Caco-2 (cell line): Measurements from ENCODE around the gene TSC22D1. TPM values are rescaled to one million over a fixed set of nuclear protein-coding genes. Genes with fewer than 3 reads are reported as not detected.

Experiments used
- BruUV-seq: library from RNA; stranded (reverse); fragments of 400-500 nt; replicated peaks from 2 replicates; lab custom pipeline; 2021; lab: Mats Ljungman, UMichigan
- CTCF ChIA-PET: fragments of 300-600 bp; sonication (Branson Sonifier 250); formaldehyde crosslinking; loops from one replicate; lab custom pipeline; 2022; ENCODE audit warnings: antibody characterized with exemption; lab: Charles Lee
- POLR2A ChIA-PET: fragments of 300-600 bp; sonication (Branson Sonifier 250); formaldehyde crosslinking; loops from one replicate; lab custom pipeline; 2022; ENCODE audit warnings: antibody characterized with exemption; lab: Charles Lee
- DNase-seq, 2 experiments: peaks; one replicate each; pipeline versions ENCODE4 v3.0.0 to v3.0.0-alpha.2; 2020 to 2022
- H3K27me3 ChIP-seq: replicated peaks from 2 replicates; pipeline ENCODE4 v1.6.0; 2011; ENCODE audit warnings: low read length; ENCODE audit not compliant: control insufficient read depth, insufficient read depth
- H3K36me3 ChIP-seq: 2 replicates; pipeline ENCODE4 v1.5.1; 2011; ENCODE audit warnings: low read length; ENCODE audit not compliant: control insufficient read depth, insufficient read depth
- H3K4me1 ChIP-seq: fragments of 250-450 bp; sonication (Bioruptor Pico); 2 replicates; pipeline ENCODE4 v1.5.1; 2020; ENCODE audit warnings: mild to moderate bottlenecking
- H3K4me3 ChIP-seq: 2 replicates; pipeline ENCODE4 v1.5.1; 2011; ENCODE audit warnings: low read depth, mild to moderate bottlenecking, control low read depth, low read length
- H3K9me3 ChIP-seq: fragments of 250-450 bp; sonication (Bioruptor Pico); 2 replicates; pipeline ENCODE4 v1.5.1; 2020; ENCODE audit warnings: mild to moderate bottlenecking, moderate library complexity
- H3K27ac Mint-ChIP-seq: one replicate; pipeline ENCODE4 v1.8.0; 2022; ENCODE audit warnings: mixed read lengths; ENCODE audit not compliant: unreplicated experiment
- H3K27me3 Mint-ChIP-seq: one replicate; pipeline ENCODE4 v1.8.0; 2022; ENCODE audit warnings: mixed read lengths; ENCODE audit not compliant: insufficient read depth, unreplicated experiment
- H3K36me3 Mint-ChIP-seq: one replicate; pipeline ENCODE4 v1.8.0; 2022; ENCODE audit warnings: mild to moderate bottlenecking, mixed read lengths; ENCODE audit not compliant: insufficient read depth, unreplicated experiment
- H3K4me1 Mint-ChIP-seq: one replicate; pipeline ENCODE4 v1.8.0; 2022; ENCODE audit warnings: low read depth, mixed read lengths; ENCODE audit not compliant: unreplicated experiment
- H3K4me3 Mint-ChIP-seq: one replicate; pipeline ENCODE4 v1.8.0; 2022; ENCODE audit warnings: mild to moderate bottlenecking, moderate library complexity, mixed read lengths; ENCODE audit not compliant: unreplicated experiment
- H3K9me3 Mint-ChIP-seq: one replicate; pipeline ENCODE4 v1.8.0; 2022; ENCODE audit warnings: mixed read lengths; ENCODE audit not compliant: unreplicated experiment
- CTCF ChIP-seq, 2 experiments: fragments of 200-600 bp in 1 of 2; IDR thresholded peaks; 1 replicate in 1 of 2; 2 replicates in 1 of 2; pipeline versions ENCODE4 v1.5.1 to v1.8.0; 2011 to 2022; ENCODE audit warnings: antibody characterized with exemption in 1 of 2, control low read depth in 1 of 2, inconsistent platforms in 1 of 2, low read depth in 1 of 2, low read length in 1 of 2, mild to moderate bottlenecking in 1 of 2, moderate library complexity in 1 of 2; ENCODE audit not compliant: insufficient read depth in 1 of 2, severe bottlenecking in 1 of 2, unreplicated experiment in 1 of 2
- intact Hi-C: fragments of 100-400 bp; cut with micrococcal nuclease; formaldehyde crosslinking; loops from one replicate; pipeline ENCODE4 v1.10.0; 2022; ENCODE audit not compliant: unreplicated experiment
- total RNA-seq: library from RNA; stranded (reverse); gene quantifications from 2 replicates; pipeline ENCODE4 v1.2.3, GENCODE V29; 2022

TSC22D1 gene
- total RNA-seq, 1 experiment from 2014 or later, result 159 TPM

GRCh38 chr13:44437356-44438233, 138.5 kb downstream of the TSC22D1 start:
- Mint-ChIP-seq H3K9me3 (no peaks in the 10 kb centered on the region), H3K4me1 (peaks cover 27% of the 10 kb centered on the region), H3K27ac (peak overlapping the region; percentile 98), H3K4me3 (peak overlapping the region; percentile 93), H3K36me3 (peaks cover 46% of the 10 kb centered on the region), H3K27me3 (no peaks in the 10 kb centered on the region)
- H3K27me3 ChIP-seq, result no peaks in the 10 kb centered on the region
- no peaks in the 10 kb centered on the region for H3K9me3 ChIP-seq
- peak; percentile 34 to 72 for TF ChIP-seq CTCF (IDR thresholded peaks at IDR 0.05; ENCODE audit: insufficient read depth in 1 of 2, low read depth in 1 of 2, low read length in 1 of 2, severe bottlenecking in 1 of 2, unreplicated experiment in 1 of 2)
- DNase-seq, result no peak
- CTCF ChIA-PET, result interaction anchor here (0.6 to 1.9 kb wide), 12 partner anchors 34 to 535 kb away, joined by 3 to 9 read pairs (median 4); no protein-coding TSS in a partner anchor
- POLR2A ChIA-PET, result interaction anchor here (0.6 to 2.2 kb wide), 30 partner anchors 11 to 559 kb away, joined by 3 to 44 read pairs (median 7); partner anchors contain the start of genes CCDC122 and LACC1
- TSS peak; percentile 11 for BruUV-seq
- peaks cover 30% of the 10 kb centered on the region for H3K4me1 ChIP-seq
- H3K4me3 ChIP-seq, result peak overlapping the region; percentile 91
- H3K36me3 ChIP-seq, result peaks cover 6% of the 10 kb centered on the region
- intact Hi-C loops, result loop anchor here (1.0 to 5.0 kb wide), 6 partner anchors 131 to 532 kb away; no protein-coding TSS in a partner anchor

GRCh38 chr13:44436589-44437337, 139.4 kb downstream of the TSC22D1 start:
- peak overlapping the region; percentile 98 for H3K27ac Mint-ChIP-seq
- ChIA-PET POLR2A (interaction anchor here (0.5 to 2.2 kb wide), 38 partner anchors 12 to 816 kb away, joined by 3 to 44 read pairs (median 6); partner anchors contain the start of genes CCDC122 and LACC1), CTCF (interaction anchor here (0.6 to 1.9 kb wide), 15 partner anchors 33 to 534 kb away, joined by 3 to 11 read pairs (median 4); no protein-coding TSS in a partner anchor)
- TF ChIP-seq CTCF (IDR thresholded peaks at IDR 0.05; ENCODE audit: insufficient read depth in 1 of 2, low read depth in 1 of 2, low read length in 1 of 2, severe bottlenecking in 1 of 2, unreplicated experiment in 1 of 2), result no peak
- Histone ChIP-seq H3K9me3 (no peaks in the 10 kb centered on the region), H3K36me3 (peaks cover 6% of the 10 kb centered on the region), H3K4me3 (peak overlapping the region; percentile 91), H3K4me1 (peaks cover 36% of the 10 kb centered on the region), H3K27me3 (no peaks in the 10 kb centered on the region)
- H3K4me3 Mint-ChIP-seq, result peak overlapping the region; percentile 93
- H3K36me3 Mint-ChIP-seq, result peaks cover 51% of the 10 kb centered on the region
- peak; percentile 97 to 98 for DNase-seq
- H3K27me3 Mint-ChIP-seq, result no peaks in the 10 kb centered on the region
- intact Hi-C loops, result loop anchor here (1.0 to 5.0 kb wide), 6 partner anchors 49 to 531 kb away; no protein-coding TSS in a partner anchor
- no TSS peak for BruUV-seq
- peaks cover 35% of the 10 kb centered on the region for H3K4me1 Mint-ChIP-seq
- no peaks in the 10 kb centered on the region for H3K9me3 Mint-ChIP-seq
